Astrocyte of the cerebellum (primary cell): Measurements from ENCODE around the gene STAP1.
"Not testable (repeated sequence)": the region's sequence is repeated elsewhere in the genome, so short reads cannot be mapped to it uniquely, and the experiment has no call there.

Source experiments
- DNase-seq: peaks from one replicate; pipeline ENCODE4 v3.0.0-alpha.2; 2011; ENCODE audit warnings: low read depth
- H3K4me3 ChIP-seq: 2 replicates; pipeline ENCODE4 v1.5.1; 2011; ENCODE audit warnings: mild to moderate bottlenecking, low read depth, low read length, moderate library complexity
- in situ Hi-C: cut with HindIII; loops from 2 replicates; pipeline ENCODE4 v1.10.0; 2017; ENCODE audit warnings: low sequenced_read_pairs
- TF ChIP-seq, protein P1 (sequence below): IDR thresholded peaks from 2 replicates; pipeline ENCODE4 v1.5.1; 2012; ENCODE audit warnings: low read length, low read depth, moderate library complexity, mild to moderate bottlenecking; ENCODE audit errors: missing control alignments

Gene STAP1

DNA sequence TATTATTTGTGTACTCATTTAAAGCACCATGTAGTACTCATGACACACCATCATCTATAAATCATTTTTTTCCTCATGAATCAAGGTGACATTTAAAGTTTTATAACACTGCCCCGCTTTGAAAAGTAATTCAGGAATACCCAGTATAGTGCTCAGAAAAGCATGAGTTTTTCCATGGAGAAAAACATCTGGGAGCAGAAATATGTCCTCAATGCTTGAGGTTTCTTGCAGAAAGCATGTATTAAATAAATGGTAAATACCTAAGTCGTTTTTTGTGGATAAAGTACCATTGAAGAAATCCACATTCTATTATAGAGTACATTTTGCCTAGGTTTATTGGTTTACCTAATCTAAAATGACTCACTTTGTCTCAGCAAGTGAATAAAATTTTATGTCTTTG, 76.2 kb downstream of the STAP1 start:
- in situ Hi-C loops, result no loop called here
- no peak overlapping the region for H3K4me3 ChIP-seq

DNA sequence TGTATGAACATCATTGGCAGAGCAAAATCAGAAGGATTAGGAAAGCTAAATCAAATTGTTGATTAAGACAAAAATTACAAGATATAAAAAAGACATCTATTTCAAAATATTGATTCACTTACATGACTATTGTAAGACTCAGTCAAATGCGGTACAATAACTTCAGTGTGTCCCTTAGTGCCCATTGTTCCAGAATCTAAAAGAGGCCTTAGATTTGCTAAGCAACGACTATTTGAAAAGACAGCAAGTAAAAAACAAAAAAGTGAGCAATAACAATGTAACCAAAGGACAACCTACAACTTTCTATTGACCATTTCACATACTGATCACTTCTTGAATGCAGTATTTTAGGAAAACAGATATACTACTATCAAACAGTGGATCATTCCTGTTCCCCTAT, 76.8 kb downstream of the STAP1 start:
- in situ Hi-C loops, result no loop called here
- no peak for DNase-seq
- H3K4me3 ChIP-seq, result no peak overlapping the region
- TF ChIP-seq, protein P1, sequence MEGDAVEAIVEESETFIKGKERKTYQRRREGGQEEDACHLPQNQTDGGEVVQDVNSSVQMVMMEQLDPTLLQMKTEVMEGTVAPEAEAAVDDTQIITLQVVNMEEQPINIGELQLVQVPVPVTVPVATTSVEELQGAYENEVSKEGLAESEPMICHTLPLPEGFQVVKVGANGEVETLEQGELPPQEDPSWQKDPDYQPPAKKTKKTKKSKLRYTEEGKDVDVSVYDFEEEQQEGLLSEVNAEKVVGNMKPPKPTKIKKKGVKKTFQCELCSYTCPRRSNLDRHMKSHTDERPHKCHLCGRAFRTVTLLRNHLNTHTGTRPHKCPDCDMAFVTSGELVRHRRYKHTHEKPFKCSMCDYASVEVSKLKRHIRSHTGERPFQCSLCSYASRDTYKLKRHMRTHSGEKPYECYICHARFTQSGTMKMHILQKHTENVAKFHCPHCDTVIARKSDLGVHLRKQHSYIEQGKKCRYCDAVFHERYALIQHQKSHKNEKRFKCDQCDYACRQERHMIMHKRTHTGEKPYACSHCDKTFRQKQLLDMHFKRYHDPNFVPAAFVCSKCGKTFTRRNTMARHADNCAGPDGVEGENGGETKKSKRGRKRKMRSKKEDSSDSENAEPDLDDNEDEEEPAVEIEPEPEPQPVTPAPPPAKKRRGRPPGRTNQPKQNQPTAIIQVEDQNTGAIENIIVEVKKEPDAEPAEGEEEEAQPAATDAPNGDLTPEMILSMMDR, result no peak

More for the DNA sequence above, 76.2 kb downstream of the STAP1 start:
- TF ChIP-seq, protein P1, result no peak
- DNase-seq, result no peak

DNA sequence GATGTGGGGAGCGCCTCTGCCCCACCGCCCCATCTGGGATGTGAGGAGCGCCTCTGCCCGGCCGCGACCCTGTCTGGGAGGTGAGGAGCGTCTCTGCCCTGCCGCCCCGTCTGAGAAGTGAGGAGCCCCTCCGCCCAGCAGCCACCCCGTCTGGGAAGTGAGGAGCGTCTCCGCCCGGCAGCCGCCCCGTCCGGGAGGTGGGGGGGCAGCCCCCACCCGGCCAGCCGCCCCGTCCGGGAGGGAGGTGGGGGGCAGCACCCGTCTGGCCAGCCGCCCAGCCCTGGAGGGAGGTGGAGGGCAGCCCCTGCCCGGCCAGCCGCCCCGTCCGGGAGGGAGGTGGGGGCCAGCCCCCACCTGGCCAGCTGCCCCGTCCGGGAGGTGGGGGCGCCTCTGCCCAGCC, 78.5 kb downstream of the STAP1 start:
- DNase-seq, in situ Hi-C loops: not testable (repeated sequence)

DNA sequence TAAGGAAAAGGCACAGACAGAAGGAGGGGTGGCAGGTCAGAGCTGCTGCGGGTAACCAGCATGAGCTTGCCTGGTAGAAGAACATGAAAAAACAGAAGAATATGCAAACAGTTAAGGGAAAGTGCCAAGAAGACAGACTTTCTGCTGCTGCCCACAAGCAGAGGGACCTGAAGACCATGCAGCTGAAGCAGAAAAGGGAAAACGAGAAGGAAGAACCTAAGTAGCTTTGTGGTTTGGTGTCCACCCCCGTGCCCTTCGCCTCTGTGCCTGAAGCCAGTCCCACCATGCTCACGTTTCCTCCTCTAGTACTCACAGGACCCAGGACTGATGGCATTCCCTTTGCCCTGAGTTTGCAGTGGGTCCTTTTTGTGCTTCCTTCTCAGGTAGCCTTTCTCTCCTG, 79.6 kb downstream of the STAP1 start:
- in situ Hi-C loops, result no loop called here
- TF ChIP-seq, protein P1, result no peak
- DNase-seq, result no peak
- H3K4me3 ChIP-seq, result no peak overlapping the region

More for the DNA sequence above, 78.5 kb downstream of the STAP1 start:
- not testable (repeated sequence) for H3K4me3 ChIP-seq

DNA sequence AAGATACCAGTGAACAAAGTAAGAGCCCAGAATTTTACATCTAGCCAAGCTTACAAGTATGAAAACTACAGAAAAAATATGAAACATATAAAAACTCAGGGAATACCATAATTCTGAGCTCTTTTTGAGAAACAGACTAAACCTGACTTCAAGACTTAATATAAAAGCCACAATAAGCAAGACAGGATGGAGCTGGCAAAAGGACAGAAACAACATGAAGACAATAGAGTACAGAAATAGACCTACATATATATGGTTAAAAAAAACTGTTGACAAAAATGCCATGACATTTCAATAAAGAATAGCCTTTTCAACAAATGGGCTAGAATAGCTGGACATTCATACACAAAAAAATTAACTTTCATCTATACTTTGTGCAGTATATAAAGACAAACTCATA, 93.0 kb downstream of the STAP1 start:
- DNase-seq, result peak; percentile 9
- in situ Hi-C loops, result no loop called here
- TF ChIP-seq, protein P1, result no peak
- H3K4me3 ChIP-seq, result no peak overlapping the region
